Panc1 (cell line): ENCODE results near the gene PARD3. TPM values are rescaled to one million over a fixed set of nuclear protein-coding genes. Genes with fewer than 3 reads are reported as not detected.

Experiments
- ATAC-seq: fragments of 200-7000 bp; cut with Tn5 transposase; 2 replicates; pipeline ENCODE4 v1.9.1; 2020; ENCODE audit warnings: mild to moderate bottlenecking, moderate library complexity
- BruUV-seq: library from RNA; stranded (reverse); fragments of 400-500 nt; replicated peaks from 2 replicates; lab custom pipeline; 2021; lab: Mats Ljungman, UMichigan
- CTCF ChIA-PET: fragments of 300-600 bp; sonication (Branson Sonifier 250); formaldehyde crosslinking; loops from one replicate; lab custom pipeline; 2022; ENCODE audit warnings: antibody characterized with exemption; lab: Charles Lee
- POLR2A ChIA-PET: fragments of 300-600 bp; sonication (Branson Sonifier 250); formaldehyde crosslinking; loops from one replicate; lab custom pipeline; 2022; ENCODE audit warnings: antibody characterized with exemption; lab: Charles Lee
- DNase-seq: peaks from one replicate; pipeline ENCODE4 v3.0.0-alpha.2; 2010; ENCODE audit warnings: low read depth, low spot score
- H3K27ac ChIP-seq: 2 replicates; pipeline ENCODE4 v1.5.1; 2011; ENCODE audit warnings: mild to moderate bottlenecking, low read length, inconsistent platforms
- H3K27me3 ChIP-seq: fragments of 200-500 bp; sonication (Bioruptor generic); 2 replicates; pipeline ENCODE4 v1.6.0; 2014; ENCODE audit warnings: low read length, inconsistent platforms; ENCODE audit not compliant: control insufficient read depth, insufficient read depth
- H3K36me3 ChIP-seq: fragments of 200-500 bp; sonication (Bioruptor generic); 2 replicates; pipeline ENCODE4 v1.5.1; 2014; ENCODE audit warnings: inconsistent platforms, mild to moderate bottlenecking, low read length, moderate library complexity; ENCODE audit not compliant: control insufficient read depth, insufficient read depth
- H3K4me1 ChIP-seq: 2 replicates; pipeline ENCODE4 v1.5.1; 2011; ENCODE audit warnings: inconsistent platforms, mild to moderate bottlenecking, low read length, moderate library complexity; ENCODE audit not compliant: control insufficient read depth, insufficient read depth
- H3K4me3 ChIP-seq, 2 experiments: 2 replicates each; pipeline ENCODE4 v1.5.1; 2011 to 2012; ENCODE audit warnings: low read depth in 2 of 2, low read length in 2 of 2, mild to moderate bottlenecking in 2 of 2, inconsistent platforms in 1 of 2, moderate library complexity in 1 of 2
- H3K9me3 ChIP-seq: fragments of 200-500 bp; sonication (Bioruptor generic); 2 replicates; pipeline ENCODE4 v1.5.1; 2014; ENCODE audit warnings: low read depth, mild to moderate bottlenecking, inconsistent platforms, low read length, moderate library complexity; ENCODE audit not compliant: control insufficient read depth, insufficient read depth
- POLR2AphosphoS5 ChIP-seq: IDR thresholded peaks from 2 replicates; pipeline ENCODE4 v1.6.1; 2012; ENCODE audit warnings: mild to moderate bottlenecking, low read depth, low read length, moderate library complexity
- REST ChIP-seq, 2 experiments: IDR thresholded peaks; 2 replicates each; pipeline ENCODE4 v1.6.1; 2011 to 2012; ENCODE audit warnings: low read depth in 2 of 2, control low read depth in 1 of 2, low read length in 1 of 2, mild to moderate bottlenecking in 1 of 2, moderate library complexity in 1 of 2; ENCODE audit not compliant: insufficient read depth in 1 of 2
- SIN3A ChIP-seq: IDR thresholded peaks from 2 replicates; pipeline ENCODE4 v1.6.1; 2012; ENCODE audit warnings: low read depth, mild to moderate bottlenecking, low read length, moderate library complexity, borderline replicate concordance; ENCODE audit not compliant: insufficient read depth
- TCF7L2 ChIP-seq: IDR thresholded peaks from 2 replicates; pipeline ENCODE4 v1.6.1; 2011; ENCODE audit warnings: mild to moderate bottlenecking, low read depth, low read length, inconsistent platforms
- in situ Hi-C: cut with HindIII; loops from 2 replicates; pipeline ENCODE4 v1.10.0; 2016; ENCODE audit warnings: low sequenced_read_pairs, low pct_unique_long_range_greater_than_20kb
- intact Hi-C: fragments of 100-400 bp; cut with micrococcal nuclease; formaldehyde crosslinking; loops from one replicate; pipeline ENCODE4 v1.10.0; 2022; ENCODE audit not compliant: unreplicated experiment
- total RNA-seq: library from RNA; stranded (reverse); gene quantifications from one replicate; pipeline ENCODE4 v1.2.1, GENCODE V29; 2021; ENCODE audit not compliant: unreplicated experiment
- TF ChIP-seq, protein P1 (sequence below): fragments of 450-650 bp; IDR thresholded peaks from 2 replicates; pipeline ENCODE4 v1.5.1; 2017; ENCODE audit warnings: mild to moderate bottlenecking

The PARD3 gene
- total RNA-seq, 1 experiment from 2014 or later = 29.8 TPM

- DNase-seq (no peak), ATAC-seq (no peak)
- in situ Hi-C loops (no loop called here), intact Hi-C loops (no loop called here)
- H3K4me3 ChIP-seq = no peak overlapping the region
- ChIA-PET POLR2A (no interaction called here), CTCF (no interaction called here)
- no peaks in the 10 kb centered on the region for H3K36me3 ChIP-seq
- BruUV-seq = no TSS peak
- TF ChIP-seq, protein P1, sequence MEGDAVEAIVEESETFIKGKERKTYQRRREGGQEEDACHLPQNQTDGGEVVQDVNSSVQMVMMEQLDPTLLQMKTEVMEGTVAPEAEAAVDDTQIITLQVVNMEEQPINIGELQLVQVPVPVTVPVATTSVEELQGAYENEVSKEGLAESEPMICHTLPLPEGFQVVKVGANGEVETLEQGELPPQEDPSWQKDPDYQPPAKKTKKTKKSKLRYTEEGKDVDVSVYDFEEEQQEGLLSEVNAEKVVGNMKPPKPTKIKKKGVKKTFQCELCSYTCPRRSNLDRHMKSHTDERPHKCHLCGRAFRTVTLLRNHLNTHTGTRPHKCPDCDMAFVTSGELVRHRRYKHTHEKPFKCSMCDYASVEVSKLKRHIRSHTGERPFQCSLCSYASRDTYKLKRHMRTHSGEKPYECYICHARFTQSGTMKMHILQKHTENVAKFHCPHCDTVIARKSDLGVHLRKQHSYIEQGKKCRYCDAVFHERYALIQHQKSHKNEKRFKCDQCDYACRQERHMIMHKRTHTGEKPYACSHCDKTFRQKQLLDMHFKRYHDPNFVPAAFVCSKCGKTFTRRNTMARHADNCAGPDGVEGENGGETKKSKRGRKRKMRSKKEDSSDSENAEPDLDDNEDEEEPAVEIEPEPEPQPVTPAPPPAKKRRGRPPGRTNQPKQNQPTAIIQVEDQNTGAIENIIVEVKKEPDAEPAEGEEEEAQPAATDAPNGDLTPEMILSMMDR = no peak
- TF ChIP-seq REST (IDR thresholded peaks at IDR 0.05; ENCODE audit: insufficient read depth in 1 of 2, low read depth in 2 of 2, low read length in 1 of 2) (no peak), SIN3A (no peak)
- no peaks in the 10 kb centered on the region for H3K4me1 ChIP-seq
- H3K27ac ChIP-seq = no peak overlapping the region
- H3K27me3 ChIP-seq = no peaks in the 10 kb centered on the region
- no peaks in the 10 kb centered on the region for H3K9me3 ChIP-seq
Observed at GRCh38 chr10:34178196-34178595, 636.9 kb downstream of the PARD3 start.

- Histone ChIP-seq H3K4me3 (no peak overlapping the region), H3K9me3 (no peaks in the 10 kb centered on the region), H3K4me1 (no peaks in the 10 kb centered on the region), H3K27me3 (no peaks in the 10 kb centered on the region), H3K27ac (no peak overlapping the region), H3K36me3 (no peaks in the 10 kb centered on the region)
- BruUV-seq = no TSS peak
- no peak for ATAC-seq
- no peak for DNase-seq
- in situ Hi-C loops = no loop called here
- intact Hi-C loops = no loop called here
- TF ChIP-seq TCF7L2 (no peak), POLR2AphosphoS5 (no peak), SIN3A (no peak), REST (IDR thresholded peaks at IDR 0.05; ENCODE audit: insufficient read depth in 1 of 2, low read depth in 2 of 2, low read length in 1 of 2) (no peak)
- TF ChIP-seq, protein P1 = no peak
- POLR2A ChIA-PET = no interaction called here
- CTCF ChIA-PET = no interaction called here
Observed at GRCh38 chr10:34177445-34177844, 637.7 kb downstream of the PARD3 start.
